CD14-positive monocyte (primary cell): ENCODE measurements around the gene ROR1. TPM values are rescaled to one million over a fixed set of nuclear protein-coding genes. Genes with fewer than 3 reads are reported as not detected.

Experiments
- DNase-seq, 3 donors: peaks; one replicate each; pipeline ENCODE4 v3.0.0-alpha.2; 2011 to 2022
- H2AFZ ChIP-seq: 2 replicates; pipeline ENCODE4 v1.6.0; 2012; ENCODE audit warnings: mild to moderate bottlenecking, low read depth, low read length, inconsistent platforms; ENCODE audit not compliant: insufficient read depth, poor library complexity, severe bottlenecking
- H3K27ac ChIP-seq, 2 donors: 1 replicate in 1 of 2; 2 replicates in 1 of 2; pipeline ENCODE4 v1.5.1; 2012 to 2013; ENCODE audit warnings: low read length in 2 of 2, control low read depth in 1 of 2, inconsistent platforms in 1 of 2, low read depth in 1 of 2, mild to moderate bottlenecking in 1 of 2
- H3K27me3 ChIP-seq, 2 donors: one replicate each; pipeline versions ENCODE4 v1.6.0 to v1.6.1; 2011 to 2013; ENCODE audit warnings: low read length in 2 of 2; ENCODE audit not compliant: control insufficient read depth in 2 of 2, insufficient read depth in 2 of 2
- H3K36me3 ChIP-seq, 2 donors: replicated peaks in 1 of 2; 1 replicate in 1 of 2; 2 replicates in 1 of 2; pipeline versions ENCODE4 v1.5.1 to v1.6.1; 2012 to 2013; ENCODE audit warnings: low read length in 2 of 2, control low read depth in 1 of 2, inconsistent platforms in 1 of 2, mild to moderate bottlenecking in 1 of 2; ENCODE audit not compliant: insufficient read depth in 2 of 2, control insufficient read depth in 1 of 2
- H3K4me1 ChIP-seq, 2 donors: 1 replicate in 1 of 2; 2 replicates in 1 of 2; pipeline versions ENCODE4 v1.5.1 to v1.6.1; 2012 to 2013; ENCODE audit warnings: low read length in 2 of 2, control low read depth in 1 of 2, inconsistent platforms in 1 of 2, mild to moderate bottlenecking in 1 of 2, moderate library complexity in 1 of 2; ENCODE audit not compliant: insufficient read depth in 2 of 2, control insufficient read depth in 1 of 2
- H3K4me2 ChIP-seq: replicated peaks from 2 replicates; pipeline ENCODE3; 2012; ENCODE audit warnings: low read length, moderate library complexity, mild to moderate bottlenecking; ENCODE audit not compliant: poor library complexity, severe bottlenecking; ENCODE audit errors: extremely low read depth
- H3K4me3 ChIP-seq, 3 experiments: fragments of 200-600 bp in 1 of 3; sonication (generic) in 1 of 3; replicated peaks in 1 of 3; 1 replicate in 2 of 3; 2 replicates in 1 of 3; pipeline ENCODE4 v1.5.1; 2011 to 2013; ENCODE audit warnings: low read length in 3 of 3, mild to moderate bottlenecking in 3 of 3, control low read depth in 2 of 3, low read depth in 2 of 3, inconsistent platforms in 1 of 3, moderate library complexity in 1 of 3
- H3K79me2 ChIP-seq: 2 replicates; pipeline ENCODE4 v1.6.0; 2012; ENCODE audit warnings: mild to moderate bottlenecking, control low read depth, inconsistent platforms, low read length, moderate library complexity; ENCODE audit not compliant: insufficient read depth
- H3K9ac ChIP-seq: 2 replicates; pipeline ENCODE4 v1.6.0; 2017; ENCODE audit warnings: low read length, mild to moderate bottlenecking; ENCODE audit not compliant: insufficient read depth, poor library complexity, severe bottlenecking
- H3K9me3 ChIP-seq, 2 donors: replicated peaks in 1 of 2; 1 replicate in 1 of 2; 2 replicates in 1 of 2; pipeline versions ENCODE4 v1.5.1 to v1.6.1; 2012 to 2013; ENCODE audit warnings: low read length in 2 of 2, control low read depth in 1 of 2; ENCODE audit not compliant: control insufficient read depth in 1 of 2, insufficient read depth in 1 of 2
- H4K20me1 ChIP-seq: 2 replicates; pipeline ENCODE4 v1.6.0; 2012; ENCODE audit warnings: mild to moderate bottlenecking, low read length, control low read depth, moderate library complexity; ENCODE audit not compliant: insufficient read depth
- H3K27ac Mint-ChIP-seq, 7 donors: one replicate each; pipeline ENCODE4 v1.8.0; 2020; ENCODE audit warnings: mild to moderate bottlenecking in 7 of 7, mixed read lengths in 7 of 7, moderate library complexity in 6 of 7, inconsistent platforms in 2 of 7
- H3K27me3 Mint-ChIP-seq, 3 donors: one replicate each; pipeline ENCODE4 v1.8.0; 2021 to 2022; ENCODE audit warnings: low read depth in 3 of 3, mild to moderate bottlenecking in 3 of 3, mixed read lengths in 3 of 3, moderate library complexity in 3 of 3, inconsistent platforms in 1 of 3
- H3K36me3 Mint-ChIP-seq, 2 donors: one replicate each; pipeline ENCODE4 v1.8.0; 2020; ENCODE audit warnings: mixed read lengths in 2 of 2, inconsistent platforms in 1 of 2, mild to moderate bottlenecking in 1 of 2
- H3K4me1 Mint-ChIP-seq: one replicate; pipeline ENCODE4 v1.8.0; 2020; ENCODE audit warnings: mild to moderate bottlenecking, mixed read lengths
- H3K4me3 Mint-ChIP-seq, 2 donors: one replicate each; pipeline ENCODE4 v1.8.0; 2020; ENCODE audit warnings: mild to moderate bottlenecking in 2 of 2, mixed read lengths in 2 of 2, moderate library complexity in 1 of 2
- H3K9me3 Mint-ChIP-seq, 7 donors: one replicate each; pipeline ENCODE4 v1.8.0; 2020 to 2022; ENCODE audit warnings: mixed read lengths in 7 of 7, mild to moderate bottlenecking in 6 of 7, moderate library complexity in 6 of 7, inconsistent platforms in 2 of 7
- CTCF ChIP-seq: fragments of 200-600 bp; IDR thresholded peaks from one replicate; pipeline ENCODE4 v1.8.0; 2022; ENCODE audit warnings: antibody characterized with exemption, mild to moderate bottlenecking
- WGBS: methylation state at CpG from one replicate; pipeline ENCODE4 v1.1.5; 2013; ENCODE audit warnings: missing lambda C conversion rate; ENCODE audit not compliant: insufficient coverage; 5-methylcytosine and 5-hydroxymethylcytosine counted together
- intact Hi-C, 2 donors: fragments of 100-400 bp; cut with micrococcal nuclease; formaldehyde crosslinking; loops; one replicate each; pipeline versions ENCODE4 v1.15.0 to v1.15.1; 2023
- polyA plus RNA-seq, 3 donors: library from polyadenylated mRNA; depleted of rRNA in 1 of 3; unstranded in 2 of 3; stranded (reverse) in 1 of 3; fragments of 300-500 nt in 2 of 3; fragments of >200 nt in 1 of 3; fragmentation: Illumina TruSeq in 2 of 3; gene quantifications; 1 replicate in 2 of 3; 2 replicates in 1 of 3; pipeline ENCODE4 v1.2.3, GENCODE V29; 2012 to 2021

ROR1 gene
- polyA plus RNA-seq, 3 donors = not detected

GRCh38 chr1:64082459-64082858 lies 308.6 kb downstream of the ROR1 start:
- Histone ChIP-seq H3K79me2 (no peaks in the 10 kb centered on the region), H4K20me1 (no peaks in the 10 kb centered on the region), H3K9ac (no peak overlapping the region), H3K27ac (no peak overlapping the region), H2AFZ (no peak overlapping the region), H3K9me3 (no peaks in the 10 kb centered on the region), H3K27me3 (no peaks in the 10 kb centered on the region), H3K4me2 (no peak overlapping the region), H3K36me3 (no peaks in the 10 kb centered on the region), H3K4me3 (no peak overlapping the region), H3K4me1 (no peaks in the 10 kb centered on the region)
- H3K27ac Mint-ChIP-seq = no peak overlapping the region
- no peaks in the 10 kb centered on the region for H3K36me3 Mint-ChIP-seq
- WGBS = 93% methylated on average over 3 of the region's 3 CpGs
- intact Hi-C loops = no loop called here
- TF ChIP-seq CTCF = no peak
- H3K27me3 Mint-ChIP-seq = peaks cover 0 to 3% (median 0%) of the 10 kb centered on the region in 3 donors
- no peaks in the 10 kb centered on the region for H3K9me3 Mint-ChIP-seq
- no peak for DNase-seq
- H3K4me3 Mint-ChIP-seq = no peak overlapping the region
- no peaks in the 10 kb centered on the region for H3K4me1 Mint-ChIP-seq

- H3K4me3 ChIP-seq = no peak overlapping the region
- H2AFZ ChIP-seq = no peak overlapping the region
- no peaks in the 10 kb centered on the region for H3K79me2 ChIP-seq
- no peak overlapping the region for H3K4me2 ChIP-seq
- intact Hi-C loops = no loop called here
- H3K4me1 ChIP-seq = no peaks in the 10 kb centered on the region
- no peak overlapping the region for H3K4me3 Mint-ChIP-seq
- H3K9ac ChIP-seq = no peak overlapping the region
- H3K27me3 ChIP-seq = no peaks in the 10 kb centered on the region
- 90% methylated on average over 2 of the region's 2 CpGs for WGBS
- H3K9me3 ChIP-seq = no peaks in the 10 kb centered on the region
- no peak overlapping the region for H3K27ac Mint-ChIP-seq
- H3K4me1 Mint-ChIP-seq = no peaks in the 10 kb centered on the region
- H3K36me3 ChIP-seq = no peaks in the 10 kb centered on the region
- DNase-seq = no peak
- H3K27me3 Mint-ChIP-seq = peaks cover 0 to 2% (median 0%) of the 10 kb centered on the region in 3 donors
- no peak overlapping the region for H3K27ac ChIP-seq
- H4K20me1 ChIP-seq = no peaks in the 10 kb centered on the region
- no peaks in the 10 kb centered on the region for H3K9me3 Mint-ChIP-seq
- H3K36me3 Mint-ChIP-seq = no peaks in the 10 kb centered on the region
- TF ChIP-seq CTCF = no peak
These were observed 310.6 kb downstream of the ROR1 start for GRCh38 chr1:64084451-64084850.
